Heart left ventricle (tissue), 13 donors: Measurements from ENCODE around the gene TENM3.

Source experiments
- POLR2A ChIP-seq, 2 donors: fragments of 450-650 bp; IDR thresholded peaks; one replicate each; pipeline ENCODE4 v1.6.1; 2017; ENCODE audit warnings: antibody characterized with exemption in 2 of 2, mild to moderate bottlenecking in 2 of 2, moderate library complexity in 2 of 2
- TF ChIP-seq, protein P1 (sequence below), 12 donors: fragments of 200-600 bp; sonication (generic) in 4 of 12; IDR thresholded peaks; one replicate each; pipeline versions ENCODE4 v1.5.0 to v1.8.0; 2018 to 2022; ENCODE audit warnings: antibody characterized with exemption in 12 of 12, mild to moderate bottlenecking in 5 of 12
- donor health status: ischemic (EF 13 %, LVEDD 7.1; RV severe dilation, severe dysfunction).
- donor health status: DM: no; HTN: yes; CAD: no.
- donor health status: DM: no; HTN: no; CAD: no.
- donor health status: ischemic (EF 25% LVEDD 6.9; RV normal size, moderate dysfunction).
- donor health status: ischemic (EF 25% LVEDD 5.7; RV mildly dilated, moderate dysfunction).
- donor health status: ischemic (EF 35%, LVEDD 5.7; RV mildly dilated, moderate dysfunction).
- donor health status: nonischemic (EF 11% LVEDD 7.7; RV severe dilation, severe dysfunction).
- donor health status: DM: yes; HTN: yes; CAD: no.
- donor health status: PGD.
- donor health status: ischemic (EF 29% LVEDD 5.4; RV normal size, mild dysfunction).
- donor health status: nonischemic (EF 23%, LVEDD 6.1; RV moderate dilation, normal function).

- TF ChIP-seq, protein P1, sequence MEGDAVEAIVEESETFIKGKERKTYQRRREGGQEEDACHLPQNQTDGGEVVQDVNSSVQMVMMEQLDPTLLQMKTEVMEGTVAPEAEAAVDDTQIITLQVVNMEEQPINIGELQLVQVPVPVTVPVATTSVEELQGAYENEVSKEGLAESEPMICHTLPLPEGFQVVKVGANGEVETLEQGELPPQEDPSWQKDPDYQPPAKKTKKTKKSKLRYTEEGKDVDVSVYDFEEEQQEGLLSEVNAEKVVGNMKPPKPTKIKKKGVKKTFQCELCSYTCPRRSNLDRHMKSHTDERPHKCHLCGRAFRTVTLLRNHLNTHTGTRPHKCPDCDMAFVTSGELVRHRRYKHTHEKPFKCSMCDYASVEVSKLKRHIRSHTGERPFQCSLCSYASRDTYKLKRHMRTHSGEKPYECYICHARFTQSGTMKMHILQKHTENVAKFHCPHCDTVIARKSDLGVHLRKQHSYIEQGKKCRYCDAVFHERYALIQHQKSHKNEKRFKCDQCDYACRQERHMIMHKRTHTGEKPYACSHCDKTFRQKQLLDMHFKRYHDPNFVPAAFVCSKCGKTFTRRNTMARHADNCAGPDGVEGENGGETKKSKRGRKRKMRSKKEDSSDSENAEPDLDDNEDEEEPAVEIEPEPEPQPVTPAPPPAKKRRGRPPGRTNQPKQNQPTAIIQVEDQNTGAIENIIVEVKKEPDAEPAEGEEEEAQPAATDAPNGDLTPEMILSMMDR (IDR thresholded peaks at IDR 0.05) = no peak
- TF ChIP-seq POLR2A (IDR thresholded peaks at IDR 0.05) = no peak
These were observed 474.8 kb downstream of the TENM3 start for GRCh38 chr4:182717788-182718583.
